Fibroblast of villous mesenchyme (primary cell): ENCODE results near the gene SURF1. TPM values are rescaled to one million over a fixed set of nuclear protein-coding genes. Genes with fewer than 3 reads are reported as not detected.
"Not testable (repeated sequence)": the region's sequence is repeated elsewhere in the genome, so short reads cannot be mapped to it uniquely, and the experiment has no call there.

Source experiments
- DNase-seq: peaks from one replicate; pipeline ENCODE4 v3.0.0-alpha.2; 2010; ENCODE audit warnings: low read depth
- H3K4me3 ChIP-seq: 2 replicates; pipeline ENCODE4 v1.5.1; 2011; ENCODE audit warnings: low read depth, mild to moderate bottlenecking, low read length
- CTCF ChIP-seq: IDR thresholded peaks from 2 replicates; pipeline ENCODE4 v1.5.1; 2012; ENCODE audit warnings: low read depth, mild to moderate bottlenecking, low read length; ENCODE audit not compliant: insufficient read depth
- total RNA-seq: library from RNA; depleted of rRNA; stranded (reverse); fragments of >200 nt; gene quantifications from 2 replicates; pipeline ENCODE4 v1.2.3, GENCODE V29; 2012

SURF1 gene
- total RNA-seq, 1 donor, result 13.4 TPM

GRCh38 chr9:133323211-133323610, 33.1 kb downstream of the SURF1 start:
- TF ChIP-seq CTCF, result no peak
- no peak overlapping the region for H3K4me3 ChIP-seq
- no peak for DNase-seq

GRCh38 chr9:133322701-133323100, 33.6 kb downstream of the SURF1 start:
- no peak overlapping the region for H3K4me3 ChIP-seq
- TF ChIP-seq CTCF, result no peak
- DNase-seq, result no peak

- no peak for DNase-seq
These were observed 34.8 kb downstream of the SURF1 start for GRCh38 chr9:133321411-133321935.

GRCh38 chr9:133320421-133320881, 35.8 kb downstream of the SURF1 start:
- no peak overlapping the region for H3K4me3 ChIP-seq
- no peak for DNase-seq
- TF ChIP-seq CTCF, result no peak

More at GRCh38 chr9:133321411-133321935, 34.8 kb downstream of the SURF1 start:
- TF ChIP-seq CTCF, result no peak
- no peak overlapping the region for H3K4me3 ChIP-seq

- not testable (repeated sequence) for H3K4me3 ChIP-seq, DNase-seq
These were observed 38.7 kb downstream of the SURF1 start for GRCh38 chr9:133317551-133317950.

GRCh38 chr9:133315997-133316396, 40.3 kb downstream of the SURF1 start:
- DNase-seq, result no peak
- H3K4me3 ChIP-seq, result no peak overlapping the region
- TF ChIP-seq CTCF, result no peak

- H3K4me3 ChIP-seq, result no peak overlapping the region
- no peak for TF ChIP-seq CTCF
These were observed 46.7 kb downstream of the SURF1 start for GRCh38 chr9:133309608-133310007.

More at GRCh38 chr9:133309608-133310007, 46.7 kb downstream of the SURF1 start:
- no peak for DNase-seq
